Ramos (cell line): Measurements from ENCODE around the gene CENPB.

ENCODE experiments used
- in situ Hi-C: fragments of 300-500 bp; cut with MboI; formaldehyde crosslinking; loops from one replicate; pipeline ENCODE4 v1.14.3; 2022; ENCODE audit warnings: low sequenced_read_pairs; ENCODE audit not compliant: unreplicated experiment

The CENPB gene

GRCh38 chr20:3738111-3739053, 48.2 kb downstream of the CENPB start:
- in situ Hi-C loops, result no loop called here

GRCh38 chr20:3735768-3736167, 50.8 kb downstream of the CENPB start:
- in situ Hi-C loops, result no loop called here

GRCh38 chr20:3734111-3734843, 52.3 kb downstream of the CENPB start:
- in situ Hi-C loops, result no loop called here
